Keratinocyte (primary cell): ENCODE results near the gene ZNF768. TPM values are rescaled to one million over a fixed set of nuclear protein-coding genes. Genes with fewer than 3 reads are reported as not detected.

Source experiments
- DNase-seq: peaks from one replicate; pipeline ENCODE4 v3.0.0-alpha.2; 2011; ENCODE audit warnings: low read depth, missing footprints, low spot score
- FAIRE-seq: peaks from 2 replicates; lab custom pipeline; 2011; peaks lifted over from hg19 to GRCh38; lab: Jason Lieb, UNC
- H2AFZ ChIP-seq: 2 replicates; pipeline ENCODE4 v1.6.0; 2012; ENCODE audit warnings: low read length, control low read depth, inconsistent platforms; ENCODE audit not compliant: control insufficient read depth
- H3K27ac ChIP-seq: 2 replicates; pipeline ENCODE4 v1.5.1; 2011; ENCODE audit warnings: low read length; ENCODE audit not compliant: control insufficient read depth, insufficient read depth
- H3K27me3 ChIP-seq: 3 replicates; pipeline ENCODE4 v1.6.0; 2011; ENCODE audit warnings: low read length; ENCODE audit not compliant: control insufficient read depth, insufficient read depth; ENCODE audit errors: extremely low read depth
- H3K36me3 ChIP-seq, 2 experiments: 2 replicates in 1 of 2; 3 replicates in 1 of 2; pipeline ENCODE4 v1.5.1; 2011; ENCODE audit warnings: low read length in 2 of 2, mild to moderate bottlenecking in 1 of 2; ENCODE audit not compliant: control insufficient read depth in 2 of 2, insufficient read depth in 2 of 2; ENCODE audit errors: extremely low read depth in 1 of 2
- H3K4me1 ChIP-seq: 3 replicates; pipeline ENCODE4 v1.5.1; 2011; ENCODE audit warnings: low read length; ENCODE audit not compliant: control insufficient read depth, insufficient read depth; ENCODE audit errors: extremely low read depth
- H3K4me2 ChIP-seq: 3 replicates; pipeline ENCODE4 v1.6.0; 2011; ENCODE audit warnings: low read depth, low read length; ENCODE audit not compliant: control insufficient read depth, insufficient read depth; ENCODE audit errors: extremely low read depth
- H3K4me3 ChIP-seq, 3 experiments: fragments of 200-600 bp in 1 of 3; sonication (generic) in 1 of 3; 2 replicates in 2 of 3; 3 replicates in 1 of 3; pipeline ENCODE4 v1.5.1; 2011 to 2016; ENCODE audit warnings: low read length in 3 of 3, mild to moderate bottlenecking in 3 of 3, control low read depth in 2 of 3, inconsistent platforms in 1 of 3, low read depth in 1 of 3, mixed read lengths in 1 of 3, mixed run types in 1 of 3, moderate library complexity in 1 of 3; ENCODE audit not compliant: control insufficient read depth in 2 of 3, insufficient read depth in 2 of 3; ENCODE audit errors: extremely low read depth in 1 of 3
- H3K79me2 ChIP-seq: 2 replicates; pipeline ENCODE4 v1.6.0; 2012; ENCODE audit warnings: low read length; ENCODE audit not compliant: control insufficient read depth, insufficient read depth
- H3K9ac ChIP-seq: 3 replicates; pipeline ENCODE4 v1.6.0; 2011; ENCODE audit warnings: low read length; ENCODE audit not compliant: control insufficient read depth, insufficient read depth; ENCODE audit errors: extremely low read depth
- H3K9me1 ChIP-seq: 3 replicates; pipeline ENCODE4 v1.6.0; 2011; ENCODE audit warnings: low read length; ENCODE audit not compliant: control insufficient read depth, insufficient read depth; ENCODE audit errors: extremely low read depth
- H3K9me3 ChIP-seq: 2 replicates; pipeline ENCODE4 v1.5.1; 2012; ENCODE audit warnings: low read depth, low read length; ENCODE audit not compliant: control insufficient read depth
- H4K20me1 ChIP-seq: 3 replicates; pipeline ENCODE4 v1.6.0; 2011; ENCODE audit warnings: low read length; ENCODE audit not compliant: control insufficient read depth, insufficient read depth; ENCODE audit errors: extremely low read depth
- EZH2 ChIP-seq: IDR thresholded peaks from one replicate; pipeline ENCODE4 v1.6.1; 2012; ENCODE audit warnings: inconsistent platforms, mild to moderate bottlenecking, low read length, moderate library complexity
- dilution Hi-C: fragments of 300-500 bp; cut with MboI; formaldehyde crosslinking; loops from one replicate; pipeline ENCODE4 v1.7.0; 2020; ENCODE audit warnings: low sequenced_read_pairs; ENCODE audit not compliant: extremely low pct_ligation_motif_present
- polyA plus RNA-seq, 5 experiments: library from polyadenylated mRNA; depleted of rRNA in 3 of 5; stranded (reverse) in 3 of 5; stranded (forward) in 1 of 5; unstranded in 1 of 5; fragments of >200 nt; gene quantifications; 1 replicate in 1 of 5; 2 replicates in 3 of 5; 3 replicates in 1 of 5; pipeline versions ENCODE4 v1.2.1 to v1.2.3, GENCODE V29; 2011 to 2012; ENCODE audit warnings: missing spikeins in 2 of 5, low read depth in 1 of 5, low replicate concordance in 1 of 5
- TF ChIP-seq, protein P1 (sequence below), 3 experiments: IDR thresholded peaks in 1 of 3; conservative IDR thresholded peaks in 1 of 3; optimal IDR thresholded peaks in 1 of 3; 2 replicates in 2 of 3; 3 replicates in 1 of 3; pipeline versions ENCODE3 to v1.5.1; 2011; ENCODE audit warnings: low read length in 3 of 3, mild to moderate bottlenecking in 3 of 3, moderate library complexity in 2 of 3, control low read depth in 1 of 3, inconsistent platforms in 1 of 3; ENCODE audit not compliant: insufficient read depth in 2 of 3; ENCODE audit errors: extremely low read depth in 1 of 3

The ZNF768 gene
- polyA plus RNA-seq, 1 donor (not counting 4 experiments of a cell fraction or from before 2014, with no cell fraction given): 10.9 TPM

DNA sequence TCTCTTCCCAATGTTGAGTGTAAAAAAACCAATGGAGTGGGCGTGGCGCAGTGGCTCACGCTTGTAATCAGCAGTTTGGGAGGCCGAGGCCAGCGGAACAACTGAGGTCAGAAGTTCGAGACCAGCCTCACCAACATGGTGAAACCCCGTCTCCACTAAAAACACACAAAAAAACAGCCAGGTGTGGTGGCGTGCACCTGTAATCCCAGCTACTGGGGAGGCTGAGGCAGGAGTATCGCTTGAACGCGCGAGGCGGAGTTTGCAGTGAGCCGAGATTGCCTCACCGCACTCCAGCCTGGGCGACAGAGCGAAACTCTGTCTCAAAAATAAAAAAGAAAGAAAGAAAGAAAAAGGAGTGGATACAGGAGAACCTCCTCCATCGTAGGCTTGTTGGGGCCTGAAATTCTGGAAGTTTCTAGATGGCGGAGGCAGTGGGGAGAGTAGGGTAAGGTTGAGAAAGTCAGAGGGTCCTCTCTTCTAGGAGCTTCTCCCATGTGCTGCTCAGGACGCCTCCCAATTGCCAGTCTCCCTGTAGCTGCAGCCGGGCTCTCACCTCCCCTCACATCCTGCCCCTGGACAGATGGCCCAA lies 32.5 kb upstream of the ZNF768 start:
- no peaks in the 10 kb centered on the region for H3K27me3 ChIP-seq
- peaks cover 0 to 8% of the 10 kb centered on the region in 2 experiments for H3K36me3 ChIP-seq
- H3K27ac ChIP-seq: peak overlapping the region; percentile 84
- H3K79me2 ChIP-seq: peaks cover 18% of the 10 kb centered on the region
- no peak for FAIRE-seq
- H3K4me1 ChIP-seq: peaks cover 11% of the 10 kb centered on the region
- DNase-seq: no peak
- peak overlapping the region; percentile 85 for H3K4me2 ChIP-seq
- peak overlapping the region; percentile 91 for H3K9ac ChIP-seq
- H3K9me1 ChIP-seq: no peaks in the 10 kb centered on the region
- H4K20me1 ChIP-seq: no peaks in the 10 kb centered on the region
- peak overlapping the region in 1 of 3 experiments; percentile 48 for H3K4me3 ChIP-seq
- peak overlapping the region; percentile 90 for H2AFZ ChIP-seq
- no peaks in the 10 kb centered on the region for H3K9me3 ChIP-seq
- TF ChIP-seq, protein P1, sequence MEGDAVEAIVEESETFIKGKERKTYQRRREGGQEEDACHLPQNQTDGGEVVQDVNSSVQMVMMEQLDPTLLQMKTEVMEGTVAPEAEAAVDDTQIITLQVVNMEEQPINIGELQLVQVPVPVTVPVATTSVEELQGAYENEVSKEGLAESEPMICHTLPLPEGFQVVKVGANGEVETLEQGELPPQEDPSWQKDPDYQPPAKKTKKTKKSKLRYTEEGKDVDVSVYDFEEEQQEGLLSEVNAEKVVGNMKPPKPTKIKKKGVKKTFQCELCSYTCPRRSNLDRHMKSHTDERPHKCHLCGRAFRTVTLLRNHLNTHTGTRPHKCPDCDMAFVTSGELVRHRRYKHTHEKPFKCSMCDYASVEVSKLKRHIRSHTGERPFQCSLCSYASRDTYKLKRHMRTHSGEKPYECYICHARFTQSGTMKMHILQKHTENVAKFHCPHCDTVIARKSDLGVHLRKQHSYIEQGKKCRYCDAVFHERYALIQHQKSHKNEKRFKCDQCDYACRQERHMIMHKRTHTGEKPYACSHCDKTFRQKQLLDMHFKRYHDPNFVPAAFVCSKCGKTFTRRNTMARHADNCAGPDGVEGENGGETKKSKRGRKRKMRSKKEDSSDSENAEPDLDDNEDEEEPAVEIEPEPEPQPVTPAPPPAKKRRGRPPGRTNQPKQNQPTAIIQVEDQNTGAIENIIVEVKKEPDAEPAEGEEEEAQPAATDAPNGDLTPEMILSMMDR (optimal IDR thresholded peaks at IDR 0.05 in 1 of 3, IDR thresholded peaks at IDR 0.05 in 1 of 3, conservative IDR thresholded peaks at IDR 0.05 in 1 of 3; ENCODE audit: extremely low read depth in 1 of 3, insufficient read depth in 2 of 3, low read length in 3 of 3): no peak
- no peak for TF ChIP-seq EZH2
- dilution Hi-C loops: no loop called here

- peak within 1 kb of the TSS; percentile 90 for H2AFZ ChIP-seq
- dilution Hi-C loops: no loop called here
- peak within 1 kb of the TSS; percentile 84 for H3K27ac ChIP-seq
- peak within 1 kb of the TSS; percentile 70 to 86 (median 83) for H3K4me3 ChIP-seq
- no peak for TF ChIP-seq EZH2
- TF ChIP-seq, protein P1 (optimal IDR thresholded peaks at IDR 0.05 in 1 of 3, IDR thresholded peaks at IDR 0.05 in 1 of 3, conservative IDR thresholded peaks at IDR 0.05 in 1 of 3; ENCODE audit: extremely low read depth in 1 of 3, insufficient read depth in 2 of 3, low read length in 3 of 3): no peak
- H3K79me2 ChIP-seq: peaks cover 18% of the 10 kb centered on the region
- peak within 1 kb of the TSS; percentile 91 for H3K9ac ChIP-seq
- no peaks in the 10 kb centered on the region for H3K9me3 ChIP-seq
- DNase-seq (peak; percentile 81), FAIRE-seq (no peak)
- peaks cover 11% of the 10 kb centered on the region for H3K4me1 ChIP-seq
- H4K20me1 ChIP-seq: no peaks in the 10 kb centered on the region
- H3K27me3 ChIP-seq: no peaks in the 10 kb centered on the region
- H3K9me1 ChIP-seq: no peaks in the 10 kb centered on the region
- peak within 1 kb of the TSS; percentile 85 for H3K4me2 ChIP-seq
- H3K36me3 ChIP-seq: peaks cover 0 to 8% of the 10 kb centered on the region in 2 experiments
Observed at GRCh38 chr16:30557957-30558788, 31.8 kb upstream of the ZNF768 start, which contains the start of gene ZNF764. Gene ZNF764 (minus strand): TSS chr16:30558374. CDS start chr16:30558182, 192 bp downstream.
